ENCODE measurements around the gene SPEN.

Gene SPEN

DNA sequence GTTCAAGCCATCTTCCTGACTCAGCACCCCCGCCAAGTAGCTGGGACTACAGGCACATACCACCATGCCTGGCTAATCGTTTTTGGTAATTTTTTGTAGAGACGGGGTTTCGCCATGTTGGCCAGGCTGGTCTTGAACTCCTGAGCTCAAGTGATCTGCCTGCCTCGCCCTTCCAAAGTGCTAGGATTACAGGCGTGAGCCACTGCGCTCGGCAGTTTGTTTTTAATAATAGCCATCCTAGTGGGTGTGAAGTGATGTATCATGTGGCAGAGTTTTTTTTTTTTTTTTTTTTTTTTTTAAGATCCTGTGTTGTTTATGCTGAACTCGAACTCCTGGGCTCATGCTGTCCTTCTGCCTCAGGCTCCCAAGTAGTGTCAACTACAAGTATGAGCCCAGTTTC lies 51.8 kb downstream of the SPEN start (continued):
- TF ChIP-seq, protein P1, sequence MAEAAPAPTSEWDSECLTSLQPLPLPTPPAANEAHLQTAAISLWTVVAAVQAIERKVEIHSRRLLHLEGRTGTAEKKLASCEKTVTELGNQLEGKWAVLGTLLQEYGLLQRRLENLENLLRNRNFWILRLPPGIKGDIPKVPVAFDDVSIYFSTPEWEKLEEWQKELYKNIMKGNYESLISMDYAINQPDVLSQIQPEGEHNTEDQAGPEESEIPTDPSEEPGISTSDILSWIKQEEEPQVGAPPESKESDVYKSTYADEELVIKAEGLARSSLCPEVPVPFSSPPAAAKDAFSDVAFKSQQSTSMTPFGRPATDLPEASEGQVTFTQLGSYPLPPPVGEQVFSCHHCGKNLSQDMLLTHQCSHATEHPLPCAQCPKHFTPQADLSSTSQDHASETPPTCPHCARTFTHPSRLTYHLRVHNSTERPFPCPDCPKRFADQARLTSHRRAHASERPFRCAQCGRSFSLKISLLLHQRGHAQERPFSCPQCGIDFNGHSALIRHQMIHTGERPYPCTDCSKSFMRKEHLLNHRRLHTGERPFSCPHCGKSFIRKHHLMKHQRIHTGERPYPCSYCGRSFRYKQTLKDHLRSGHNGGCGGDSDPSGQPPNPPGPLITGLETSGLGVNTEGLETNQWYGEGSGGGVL (tag by site-specific recombination; IDR thresholded peaks at IDR 0.05) = no peak
- no peak for TF ChIP-seq ZNF768 (tag by site-specific recombination; IDR thresholded peaks at IDR 0.05)
- TF ChIP-seq, protein P2, sequence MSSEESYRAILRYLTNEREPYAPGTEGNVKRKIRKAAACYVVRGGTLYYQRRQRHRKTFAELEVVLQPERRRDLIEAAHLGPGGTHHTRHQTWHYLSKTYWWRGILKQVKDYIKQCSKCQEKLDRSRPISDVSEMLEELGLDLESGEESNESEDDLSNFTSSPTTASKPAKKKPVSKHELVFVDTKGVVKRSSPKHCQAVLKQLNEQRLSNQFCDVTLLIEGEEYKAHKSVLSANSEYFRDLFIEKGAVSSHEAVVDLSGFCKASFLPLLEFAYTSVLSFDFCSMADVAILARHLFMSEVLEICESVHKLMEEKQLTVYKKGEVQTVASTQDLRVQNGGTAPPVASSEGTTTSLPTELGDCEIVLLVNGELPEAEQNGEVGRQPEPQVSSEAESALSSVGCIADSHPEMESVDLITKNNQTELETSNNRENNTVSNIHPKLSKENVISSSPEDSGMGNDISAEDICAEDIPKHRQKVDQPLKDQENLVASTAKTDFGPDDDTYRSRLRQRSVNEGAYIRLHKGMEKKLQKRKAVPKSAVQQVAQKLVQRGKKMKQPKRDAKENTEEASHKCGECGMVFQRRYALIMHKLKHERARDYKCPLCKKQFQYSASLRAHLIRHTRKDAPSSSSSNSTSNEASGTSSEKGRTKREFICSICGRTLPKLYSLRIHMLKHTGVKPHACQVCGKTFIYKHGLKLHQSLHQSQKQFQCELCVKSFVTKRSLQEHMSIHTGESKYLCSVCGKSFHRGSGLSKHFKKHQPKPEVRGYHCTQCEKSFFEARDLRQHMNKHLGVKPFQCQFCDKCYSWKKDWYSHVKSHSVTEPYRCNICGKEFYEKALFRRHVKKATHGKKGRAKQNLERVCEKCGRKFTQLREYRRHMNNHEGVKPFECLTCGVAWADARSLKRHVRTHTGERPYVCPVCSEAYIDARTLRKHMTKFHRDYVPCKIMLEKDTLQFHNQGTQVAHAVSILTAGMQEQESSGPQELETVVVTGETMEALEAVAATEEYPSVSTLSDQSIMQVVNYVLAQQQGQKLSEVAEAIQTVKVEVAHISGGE (tag by site-specific recombination; conservative IDR thresholded peaks at IDR 0.05; ENCODE audit: low read depth) = no peak
- TF ChIP-seq, protein P3, sequence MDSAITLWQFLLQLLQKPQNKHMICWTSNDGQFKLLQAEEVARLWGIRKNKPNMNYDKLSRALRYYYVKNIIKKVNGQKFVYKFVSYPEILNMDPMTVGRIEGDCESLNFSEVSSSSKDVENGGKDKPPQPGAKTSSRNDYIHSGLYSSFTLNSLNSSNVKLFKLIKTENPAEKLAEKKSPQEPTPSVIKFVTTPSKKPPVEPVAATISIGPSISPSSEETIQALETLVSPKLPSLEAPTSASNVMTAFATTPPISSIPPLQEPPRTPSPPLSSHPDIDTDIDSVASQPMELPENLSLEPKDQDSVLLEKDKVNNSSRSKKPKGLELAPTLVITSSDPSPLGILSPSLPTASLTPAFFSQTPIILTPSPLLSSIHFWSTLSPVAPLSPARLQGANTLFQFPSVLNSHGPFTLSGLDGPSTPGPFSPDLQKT (IDR thresholded peaks at IDR 0.05; ENCODE audit: borderline replicate concordance, low read depth, low read length) = no peak
- no peak for TF ChIP-seq MYNN (tag by site-specific recombination; IDR thresholded peaks at IDR 0.05; ENCODE audit: borderline replicate concordance)
- TF ChIP-seq KLF9 (tag by site-specific recombination; IDR thresholded peaks at IDR 0.05; ENCODE audit: low read depth) = no peak
- TF ChIP-seq, protein P4, sequence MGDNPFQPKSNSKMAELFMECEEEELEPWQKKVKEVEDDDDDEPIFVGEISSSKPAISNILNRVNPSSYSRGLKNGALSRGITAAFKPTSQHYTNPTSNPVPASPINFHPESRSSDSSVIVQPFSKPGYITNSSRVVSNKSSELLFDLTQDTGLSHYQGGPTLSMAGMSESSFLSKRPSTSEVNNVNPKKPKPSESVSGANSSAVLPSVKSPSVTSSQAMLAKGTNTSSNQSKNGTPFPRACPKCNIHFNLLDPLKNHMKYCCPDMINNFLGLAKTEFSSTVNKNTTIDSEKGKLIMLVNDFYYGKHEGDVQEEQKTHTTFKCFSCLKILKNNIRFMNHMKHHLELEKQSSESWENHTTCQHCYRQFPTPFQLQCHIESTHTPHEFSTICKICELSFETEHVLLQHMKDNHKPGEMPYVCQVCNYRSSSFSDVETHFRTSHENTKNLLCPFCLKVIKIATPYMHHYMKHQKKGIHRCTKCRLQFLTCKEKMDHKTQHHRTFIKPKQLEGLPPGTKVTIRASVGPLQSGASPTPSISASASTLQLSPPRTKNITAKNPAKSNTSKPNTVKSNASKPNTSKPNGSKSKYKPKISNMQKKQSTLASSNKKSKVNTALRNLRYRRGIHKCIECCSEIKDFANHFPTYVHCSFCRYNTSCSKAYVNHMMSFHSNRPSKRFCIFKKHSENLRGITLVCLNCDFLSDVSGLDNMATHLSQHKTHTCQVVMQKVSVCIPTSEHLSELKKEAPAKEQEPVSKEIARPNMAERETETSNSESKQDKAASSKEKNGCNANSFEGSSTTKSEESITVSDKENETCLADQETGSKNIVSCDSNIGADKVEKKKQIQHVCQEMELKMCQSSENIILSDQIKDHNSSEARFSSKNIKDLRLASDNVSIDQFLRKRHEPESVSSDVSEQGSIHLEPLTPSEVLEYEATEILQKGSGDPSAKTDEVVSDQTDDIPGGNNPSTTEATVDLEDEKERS (tag by site-specific recombination; IDR thresholded peaks at IDR 0.05) = no peak
- TF ChIP-seq ZNF133 (tag by site-specific recombination; IDR thresholded peaks at IDR 0.05) = no peak
- TF ChIP-seq ZNF596 (tag by site-specific recombination; IDR thresholded peaks at IDR 0.05) = no peak
- TF ChIP-seq ZNF140 (tag by site-specific recombination; IDR thresholded peaks at IDR 0.05) = no peak
- 0 out of 2 replicates have a peak, but pooled peaks have one; percentile 21 for TF ChIP-seq ZSCAN23 (tag by site-specific recombination; IDR thresholded peaks at IDR 0.05)
- TF ChIP-seq, protein P5, sequence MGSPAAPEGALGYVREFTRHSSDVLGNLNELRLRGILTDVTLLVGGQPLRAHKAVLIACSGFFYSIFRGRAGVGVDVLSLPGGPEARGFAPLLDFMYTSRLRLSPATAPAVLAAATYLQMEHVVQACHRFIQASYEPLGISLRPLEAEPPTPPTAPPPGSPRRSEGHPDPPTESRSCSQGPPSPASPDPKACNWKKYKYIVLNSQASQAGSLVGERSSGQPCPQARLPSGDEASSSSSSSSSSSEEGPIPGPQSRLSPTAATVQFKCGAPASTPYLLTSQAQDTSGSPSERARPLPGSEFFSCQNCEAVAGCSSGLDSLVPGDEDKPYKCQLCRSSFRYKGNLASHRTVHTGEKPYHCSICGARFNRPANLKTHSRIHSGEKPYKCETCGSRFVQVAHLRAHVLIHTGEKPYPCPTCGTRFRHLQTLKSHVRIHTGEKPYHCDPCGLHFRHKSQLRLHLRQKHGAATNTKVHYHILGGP (tag by site-specific recombination; IDR thresholded peaks at IDR 0.05) = no peak
- TF ChIP-seq ZNF146 (tag by site-specific recombination; IDR thresholded peaks at IDR 0.05) = no peak
- no peak for TF ChIP-seq ZNF48 (tag by site-specific recombination; IDR thresholded peaks at IDR 0.05)
- TF ChIP-seq ZNF132 (tag by site-specific recombination; IDR thresholded peaks at IDR 0.05; ENCODE audit: borderline replicate concordance) = no peak
- TF ChIP-seq, protein P6, sequence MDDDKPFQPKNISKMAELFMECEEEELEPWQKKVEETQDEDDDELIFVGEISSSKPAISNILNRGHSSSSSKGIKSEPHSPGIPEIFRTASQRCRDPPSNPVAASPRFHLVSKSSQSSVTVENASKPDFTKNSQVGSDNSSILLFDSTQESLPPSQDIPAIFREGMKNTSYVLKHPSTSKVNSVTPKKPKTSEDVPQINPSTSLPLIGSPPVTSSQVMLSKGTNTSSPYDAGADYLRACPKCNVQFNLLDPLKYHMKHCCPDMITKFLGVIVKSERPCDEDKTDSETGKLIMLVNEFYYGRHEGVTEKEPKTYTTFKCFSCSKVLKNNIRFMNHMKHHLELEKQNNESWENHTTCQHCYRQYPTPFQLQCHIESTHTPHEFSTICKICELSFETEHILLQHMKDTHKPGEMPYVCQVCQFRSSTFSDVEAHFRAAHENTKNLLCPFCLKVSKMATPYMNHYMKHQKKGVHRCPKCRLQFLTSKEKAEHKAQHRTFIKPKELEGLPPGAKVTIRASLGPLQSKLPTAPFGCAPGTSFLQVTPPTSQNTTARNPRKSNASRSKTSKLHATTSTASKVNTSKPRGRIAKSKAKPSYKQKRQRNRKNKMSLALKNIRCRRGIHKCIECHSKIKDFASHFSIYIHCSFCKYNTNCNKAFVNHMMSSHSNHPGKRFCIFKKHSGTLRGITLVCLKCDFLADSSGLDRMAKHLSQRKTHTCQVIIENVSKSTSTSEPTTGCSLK (tag by site-specific recombination; IDR thresholded peaks at IDR 0.05) = no peak
- 0 out of 2 replicates have a peak, but pooled peaks have one; percentile 32 for TF ChIP-seq ZSCAN16 (tag by site-specific recombination; IDR thresholded peaks at IDR 0.05)
- no peak for TF ChIP-seq ZNF830 (tag by site-specific recombination; IDR thresholded peaks at IDR 0.05; ENCODE audit: low read depth)
- TF ChIP-seq, protein P7, sequence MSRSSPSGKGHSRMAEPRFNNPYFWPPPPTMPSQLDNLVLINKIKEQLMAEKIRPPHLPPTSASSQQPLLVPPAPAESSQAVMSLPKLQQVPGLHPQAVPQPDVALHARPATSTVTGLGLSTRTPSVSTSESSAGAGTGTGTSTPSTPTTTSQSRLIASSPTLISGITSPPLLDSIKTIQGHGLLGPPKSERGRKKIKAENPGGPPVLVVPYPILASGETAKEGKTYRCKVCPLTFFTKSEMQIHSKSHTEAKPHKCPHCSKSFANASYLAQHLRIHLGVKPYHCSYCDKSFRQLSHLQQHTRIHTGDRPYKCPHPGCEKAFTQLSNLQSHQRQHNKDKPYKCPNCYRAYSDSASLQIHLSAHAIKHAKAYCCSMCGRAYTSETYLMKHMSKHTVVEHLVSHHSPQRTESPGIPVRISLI (tag by site-specific recombination; IDR thresholded peaks at IDR 0.05) = peak; percentile 96
- no peak for TF ChIP-seq ZNF677 (tag by site-specific recombination; IDR thresholded peaks at IDR 0.05)
- TF ChIP-seq, protein P8, sequence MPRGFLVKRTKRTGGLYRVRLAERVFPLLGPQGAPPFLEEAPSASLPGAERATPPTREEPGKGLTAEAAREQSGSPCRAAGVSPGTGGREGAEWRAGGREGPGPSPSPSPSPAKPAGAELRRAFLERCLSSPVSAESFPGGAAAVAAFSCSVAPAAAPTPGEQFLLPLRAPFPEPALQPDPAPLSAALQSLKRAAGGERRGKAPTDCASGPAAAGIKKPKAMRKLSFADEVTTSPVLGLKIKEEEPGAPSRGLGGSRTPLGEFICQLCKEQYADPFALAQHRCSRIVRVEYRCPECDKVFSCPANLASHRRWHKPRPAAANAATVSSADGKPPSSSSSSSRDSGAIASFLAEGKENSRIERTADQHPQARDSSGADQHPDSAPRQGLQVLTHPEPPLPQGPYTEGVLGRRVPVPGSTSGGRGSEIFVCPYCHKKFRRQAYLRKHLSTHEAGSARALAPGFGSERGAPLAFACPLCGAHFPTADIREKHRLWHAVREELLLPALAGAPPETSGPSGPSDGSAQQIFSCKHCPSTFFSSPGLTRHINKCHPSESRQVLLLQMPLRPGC (tag by site-specific recombination; IDR thresholded peaks at IDR 0.05) = 0 out of 2 replicates have a peak, but pooled peaks have one; percentile 28
- TF ChIP-seq ZNF37A (tag by site-specific recombination; IDR thresholded peaks at IDR 0.05) = no peak
- no peak for TF ChIP-seq ZNF174 (tag by site-specific recombination; IDR thresholded peaks at IDR 0.05)
- TF ChIP-seq ZBTB21 (tag by site-specific recombination; IDR thresholded peaks at IDR 0.05) = no peak
